ENCODE results near the gene TMEFF2. TPM values are rescaled to one million over a fixed set of nuclear protein-coding genes. Genes with fewer than 3 reads are reported as not detected.

The TMEFF2 gene
- polyA plus RNA-seq, 1 of the 3 experiments (the other 2 are of a cell fraction) = 5.4 TPM

- H4K20me1 ChIP-seq (ENCODE audit: insufficient read depth) = no peaks in the 10 kb centered on the region
- 85% methylated on average over 3 of the region's 3 CpGs for WGBS (ENCODE audit: low lambda C conversion rate)
- H3K27me3 ChIP-seq (ENCODE audit: insufficient read depth) = no peaks in the 10 kb centered on the region
- no peaks in the 10 kb centered on the region for H3K9me3 ChIP-seq
- no peak overlapping the region for H3K4me2 ChIP-seq
- H2AFZ ChIP-seq (ENCODE audit: low read depth) = no peak overlapping the region
- ChIA-PET CTCF (no interaction called here), POLR2A (no interaction called here)
- H3K9ac ChIP-seq = no peak overlapping the region
- peaks cover 22% of the 10 kb centered on the region for H3F3A ChIP-seq (replicated peaks; ENCODE audit: insufficient read depth)
- no peak for TF ChIP-seq CTCF (IDR thresholded peaks at IDR 0.05)
- TF ChIP-seq SIN3A (IDR thresholded peaks at IDR 0.05; ENCODE audit: borderline replicate concordance, low read depth, low read length) = no peak
- no peak for TF ChIP-seq RAD21 (IDR thresholded peaks at IDR 0.05; ENCODE audit: low read length)
- TF ChIP-seq CHD2 (IDR thresholded peaks at IDR 0.05; ENCODE audit: low read length, partially characterized antibody) = no peak
- no peak for TF ChIP-seq MAX (IDR thresholded peaks at IDR 0.05; ENCODE audit: low read depth)
- no peak for TF ChIP-seq TAF1 (IDR thresholded peaks at IDR 0.05; ENCODE audit: borderline replicate concordance, low read depth, low read length)
- no peak for TF ChIP-seq TEAD4 (IDR thresholded peaks at IDR 0.05; ENCODE audit: borderline replicate concordance, insufficient read depth)
- no peak for TF ChIP-seq USF2 (IDR thresholded peaks at IDR 0.05; ENCODE audit: borderline replicate concordance, low read depth, low read length)
- TF ChIP-seq RFX5 (IDR thresholded peaks at IDR 0.05; ENCODE audit: low read length) = no peak
- TF ChIP-seq IRF3 (IDR thresholded peaks at IDR 0.05; ENCODE audit: low read depth, low read length) = no peak
- no peak for TF ChIP-seq FOXM1 (IDR thresholded peaks at IDR 0.05; ENCODE audit: low read depth)
- no peak for TF ChIP-seq EP300 (IDR thresholded peaks at IDR 0.05; ENCODE audit: borderline replicate concordance in 1 of 2, low read depth in 1 of 2, low read length in 1 of 2)
- no peak for TF ChIP-seq EZH2phosphoT487 (IDR thresholded peaks at IDR 0.05; ENCODE audit: borderline replicate concordance, low read depth)
- no peak for TF ChIP-seq MEF2A (IDR thresholded peaks at IDR 0.05; ENCODE audit: borderline replicate concordance, low read depth)
- no peak for TF ChIP-seq NRF1 (IDR thresholded peaks at IDR 0.05; ENCODE audit: low read depth, low read length)
- TF ChIP-seq MXI1 (IDR thresholded peaks at IDR 0.05; ENCODE audit: low read depth, low read length) = no peak
- TF ChIP-seq PBX3 (IDR thresholded peaks at IDR 0.05) = no peak
- H3K4me3 ChIP-seq (ENCODE audit: low read depth in 2 of 2, low read length in 1 of 2) = no peak overlapping the region
- no peaks in the 10 kb centered on the region for H3K9me2 ChIP-seq
- no peak overlapping the region for H3K27ac ChIP-seq (ENCODE audit: low read depth in 2 of 2, low read length in 1 of 2)
- peaks cover 0 to 17% of the 10 kb centered on the region in 2 experiments; a peak in 3 of 4 replicates for H3K4me1 ChIP-seq (ENCODE audit: control insufficient read depth in 1 of 2, insufficient read depth in 2 of 2, low read depth in 1 of 2, low read length in 1 of 2)
- H3K36me3 ChIP-seq (replicated peaks in 1 of 2; ENCODE audit: control insufficient read depth in 1 of 2, insufficient read depth in 2 of 2, low read length in 1 of 2) = no peaks in the 10 kb centered on the region
- no peaks in the 10 kb centered on the region for H3K79me2 ChIP-seq (ENCODE audit: insufficient read depth)
- DNase-seq = no peak
Measured at GRCh38 chr2:191980483-191980882, 214.2 kb downstream of the TMEFF2 start.
